HG03066 (cell line): ENCODE results near the gene RFTN2.
"Not testable (repeated sequence)": the region's sequence is repeated elsewhere in the genome, so short reads cannot be mapped to it uniquely, and the experiment has no call there.

Experiments
- ATAC-seq: cut with Tn5 transposase; IDR thresholded peaks from one replicate; pipeline ENCODE4 v1.9.1; 2021; ENCODE audit warnings: low read depth; ENCODE audit not compliant: unreplicated experiment

Gene RFTN2

DNA sequence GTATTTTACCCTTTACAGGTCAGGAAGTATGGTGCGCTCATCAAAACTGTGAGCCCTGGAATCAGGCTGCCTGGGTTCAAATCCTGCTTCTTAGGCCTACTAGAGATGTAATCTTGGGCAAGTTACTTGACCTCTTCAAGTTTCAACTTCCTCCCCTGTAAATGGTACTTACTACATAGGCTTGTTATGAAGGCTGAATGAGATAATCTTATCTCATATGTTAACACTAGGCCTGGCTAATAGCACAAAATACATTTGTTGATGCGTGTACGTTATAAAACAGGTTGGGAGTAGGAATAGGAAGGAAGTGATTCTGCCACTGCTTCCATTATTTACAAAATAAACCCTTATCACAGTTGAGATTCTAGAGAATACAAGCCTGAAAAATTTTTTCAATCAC, 1.7 kb upstream of the RFTN2 start:
- no peak for ATAC-seq

DNA sequence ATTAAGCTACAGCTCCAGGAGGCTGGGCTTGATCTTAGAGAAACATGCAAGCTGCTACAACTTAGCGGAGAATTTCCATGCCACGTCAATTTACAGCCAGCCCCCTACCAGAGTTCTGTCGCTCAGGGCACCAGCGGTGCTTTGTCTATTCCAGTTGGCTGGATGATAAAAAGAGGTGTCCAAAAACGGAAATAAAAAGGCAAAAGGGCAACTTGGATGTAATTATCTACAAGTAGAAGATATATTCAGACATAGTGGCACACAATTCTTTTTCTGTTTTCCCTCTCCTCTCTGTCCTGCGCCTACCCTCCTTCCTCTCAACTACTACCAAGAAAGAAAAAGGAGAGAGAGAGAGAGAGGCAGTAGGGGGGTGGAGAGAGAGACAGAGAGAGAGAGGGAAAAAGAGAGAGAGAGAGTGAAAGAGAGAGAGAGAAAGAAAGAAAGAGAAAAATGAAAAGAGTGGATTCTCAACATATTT, 363 bp upstream of the RFTN2 start:
- no peak for ATAC-seq

GRCh38 chr2:197674591-197674990, 796 bp downstream of the RFTN2 start:
- ATAC-seq, result no peak

GRCh38 chr2:197674060-197674459, 1.3 kb downstream of the RFTN2 start:
- no peak for ATAC-seq

DNA sequence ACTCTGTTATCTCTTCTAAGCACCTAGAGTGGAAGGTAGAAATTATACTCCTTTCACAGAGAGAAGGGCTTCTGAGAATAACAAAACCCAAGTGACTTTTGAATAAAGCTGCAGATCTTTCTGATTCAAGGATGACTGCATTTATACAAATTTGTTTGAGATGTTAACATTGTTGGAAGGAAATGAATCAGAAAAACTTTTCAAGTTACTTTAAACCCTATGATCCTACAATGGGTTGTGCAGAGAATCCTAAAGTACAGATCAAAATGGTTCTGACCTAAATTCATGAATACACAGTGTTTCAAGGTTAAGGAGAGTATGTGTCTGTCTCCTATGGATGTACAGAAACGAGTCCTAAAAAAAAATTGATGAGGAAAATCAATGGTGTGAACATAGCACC, 1.8 kb downstream of the RFTN2 start:
- ATAC-seq, result no peak

- no peak for ATAC-seq
Observed at GRCh38 chr2:197673106-197673505, 2.3 kb downstream of the RFTN2 start.

DNA sequence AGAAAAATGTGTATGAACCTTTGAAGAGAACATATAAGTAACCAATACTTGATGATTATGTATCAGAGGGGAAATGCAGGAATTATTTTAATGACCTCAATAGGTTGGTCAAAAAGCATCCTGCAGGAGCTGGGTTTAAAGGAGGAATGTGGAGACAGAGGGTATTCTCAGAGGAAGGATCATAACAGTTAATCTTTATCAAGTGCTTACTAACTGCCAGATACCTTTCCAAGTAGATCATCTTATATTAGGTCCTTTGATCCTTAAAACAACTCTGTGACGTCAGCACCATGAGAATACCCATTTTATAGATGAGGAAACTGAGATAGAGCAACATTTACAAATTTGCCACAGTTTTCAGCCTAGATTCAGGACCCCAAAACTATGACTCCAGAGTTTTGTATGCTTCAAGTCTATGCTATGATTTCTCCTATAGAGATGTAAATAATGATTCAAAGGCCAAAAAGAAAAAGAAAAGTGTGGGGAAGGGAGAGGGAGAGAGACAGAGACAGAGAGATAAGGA, 3.0 kb downstream of the RFTN2 start:
- no peak for ATAC-seq

- ATAC-seq, result no peak
Observed at GRCh38 chr2:197669077-197669476, 6.3 kb downstream of the RFTN2 start.

DNA sequence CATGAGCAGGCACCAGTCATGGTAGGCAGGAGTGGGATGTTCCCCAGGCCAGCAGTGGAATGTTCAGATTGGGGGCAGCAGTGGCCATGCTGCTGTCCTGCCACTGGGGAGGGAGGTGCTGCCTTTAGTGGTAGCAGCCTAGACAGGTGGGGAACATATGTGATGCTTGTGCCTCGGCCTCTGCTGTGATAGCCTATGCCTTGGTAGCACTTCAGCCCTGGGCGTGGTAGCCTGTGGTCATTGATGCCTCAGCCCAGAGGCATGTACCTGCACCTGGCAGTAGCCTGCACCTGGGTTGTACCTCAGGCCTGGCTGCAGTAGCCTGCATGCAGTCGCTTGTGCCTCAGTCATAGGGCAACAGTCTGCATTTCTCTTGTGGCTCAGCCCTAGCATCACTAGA, 7.1 kb downstream of the RFTN2 start:
- ATAC-seq, result no peak

DNA sequence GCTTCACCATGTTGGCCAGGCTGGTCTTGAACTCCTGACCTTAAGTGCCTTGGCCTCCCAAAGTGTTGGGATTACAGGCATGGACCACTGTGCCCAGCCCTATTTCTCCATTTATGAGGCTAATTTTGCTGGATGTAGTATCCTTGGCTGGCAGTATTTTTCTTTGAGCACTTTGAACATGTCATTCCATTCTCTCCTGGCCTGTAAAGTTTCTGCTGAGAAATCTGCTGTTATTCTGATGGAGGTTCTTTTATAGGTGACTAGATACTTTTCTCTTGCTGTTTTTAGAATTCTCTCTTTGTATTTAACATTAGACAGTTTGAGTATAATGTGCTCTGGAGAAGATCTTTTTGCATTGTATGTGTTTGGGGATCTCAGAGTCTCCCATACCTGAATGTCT, 9.1 kb downstream of the RFTN2 start:
- ATAC-seq, result no peak

GRCh38 chr2:197661626-197662025, 13.8 kb downstream of the RFTN2 start:
- no peak for ATAC-seq

DNA sequence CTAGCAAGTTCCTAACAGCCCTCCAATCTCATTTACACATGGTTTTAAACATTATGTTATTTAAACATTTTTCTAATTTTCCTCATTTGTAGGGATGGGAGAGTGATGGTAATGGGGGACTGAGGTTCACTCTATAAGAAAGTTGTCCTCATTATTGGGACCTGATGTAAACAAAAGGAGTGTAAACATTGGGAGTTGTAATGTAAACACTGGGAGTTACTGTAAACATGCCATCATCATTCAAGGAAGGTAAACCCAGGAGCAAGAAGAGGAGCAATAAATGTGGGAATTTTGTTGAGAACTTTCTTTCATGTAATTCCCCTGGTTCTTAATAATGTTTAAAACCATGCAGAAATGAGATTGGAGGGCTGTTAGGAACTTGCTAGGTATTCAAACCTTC, 17.8 kb downstream of the RFTN2 start:
- no peak for ATAC-seq

GRCh38 chr2:197647961-197648690, 27.3 kb downstream of the RFTN2 start:
- no peak for ATAC-seq

- no peak for ATAC-seq
Observed at GRCh38 chr2:197641666-197642065, 33.7 kb downstream of the RFTN2 start.

DNA sequence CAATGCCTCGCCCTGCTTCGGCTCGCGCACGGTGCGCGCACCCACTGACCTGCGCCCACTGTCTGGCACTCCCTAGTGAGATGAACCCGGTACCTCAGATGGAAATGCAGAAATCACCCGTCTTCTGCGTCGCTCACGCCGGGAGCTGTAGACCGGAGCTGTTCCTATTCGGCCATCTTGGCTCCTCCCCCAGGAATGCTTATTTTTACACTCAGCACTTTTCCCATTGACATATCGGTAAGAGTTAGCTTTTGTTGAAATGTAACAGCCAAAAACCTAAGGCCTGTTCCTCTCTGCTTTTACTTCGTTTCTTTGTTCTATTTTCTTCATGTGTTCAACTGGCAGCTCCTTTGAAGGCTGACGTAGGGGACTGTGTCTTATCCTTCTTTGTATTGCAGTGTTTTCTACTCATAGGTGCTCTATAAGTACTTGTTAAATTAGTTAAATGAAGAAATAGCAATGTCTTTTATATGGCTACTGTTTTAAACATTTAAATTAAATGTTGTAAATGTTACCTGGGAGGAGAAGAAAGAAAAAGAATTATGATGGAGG, 34.7 kb downstream of the RFTN2 start:
- not testable (repeated sequence) for ATAC-seq

GRCh38 chr2:197633109-197633657, 42.2 kb downstream of the RFTN2 start:
- ATAC-seq, result no peak

DNA sequence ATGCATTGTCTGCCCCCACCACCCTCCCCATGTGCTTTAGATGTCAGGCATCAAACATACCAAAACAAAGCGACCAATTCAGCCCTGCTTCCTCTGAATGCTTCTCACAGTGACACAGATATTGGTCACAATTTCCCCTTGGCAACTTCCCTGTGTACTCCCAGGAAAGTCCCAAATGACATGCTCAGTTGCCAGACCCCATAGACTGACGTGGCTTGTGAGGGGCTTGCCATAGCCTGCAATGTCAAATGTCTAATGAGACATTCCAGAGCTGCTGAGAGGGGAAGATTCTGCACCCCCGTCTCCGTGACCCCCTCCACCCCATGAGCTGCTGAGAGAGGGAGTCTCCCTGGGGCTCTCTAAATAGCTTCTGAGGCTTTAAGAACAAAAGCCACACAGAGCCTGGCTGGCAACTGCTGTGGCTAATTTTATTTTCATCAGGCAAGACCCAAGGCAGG, 47.3 kb downstream of the RFTN2 start:
- ATAC-seq, result no peak

- no peak for ATAC-seq
Observed at GRCh38 chr2:197626965-197627625, 48.3 kb downstream of the RFTN2 start.

DNA sequence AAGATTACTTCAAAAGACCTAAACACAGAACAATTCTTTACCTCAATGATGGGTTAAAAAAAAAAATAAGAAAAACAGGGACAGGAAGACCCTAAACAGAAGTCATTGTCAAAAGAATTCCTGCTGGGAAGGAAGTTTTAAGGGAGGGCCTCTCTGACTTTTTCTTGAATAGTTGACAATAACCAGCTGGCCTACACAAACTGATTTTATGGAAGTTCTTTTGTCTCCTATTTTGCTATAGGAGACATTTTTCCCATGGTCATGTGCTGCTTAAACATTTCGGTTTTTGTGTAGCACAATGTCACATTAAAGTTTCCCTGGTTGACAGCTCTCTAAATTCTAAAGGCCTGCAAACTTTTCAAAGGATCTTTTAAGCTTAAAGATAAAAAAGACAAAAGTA, 55.3 kb downstream of the RFTN2 start:
- ATAC-seq, result no peak

DNA sequence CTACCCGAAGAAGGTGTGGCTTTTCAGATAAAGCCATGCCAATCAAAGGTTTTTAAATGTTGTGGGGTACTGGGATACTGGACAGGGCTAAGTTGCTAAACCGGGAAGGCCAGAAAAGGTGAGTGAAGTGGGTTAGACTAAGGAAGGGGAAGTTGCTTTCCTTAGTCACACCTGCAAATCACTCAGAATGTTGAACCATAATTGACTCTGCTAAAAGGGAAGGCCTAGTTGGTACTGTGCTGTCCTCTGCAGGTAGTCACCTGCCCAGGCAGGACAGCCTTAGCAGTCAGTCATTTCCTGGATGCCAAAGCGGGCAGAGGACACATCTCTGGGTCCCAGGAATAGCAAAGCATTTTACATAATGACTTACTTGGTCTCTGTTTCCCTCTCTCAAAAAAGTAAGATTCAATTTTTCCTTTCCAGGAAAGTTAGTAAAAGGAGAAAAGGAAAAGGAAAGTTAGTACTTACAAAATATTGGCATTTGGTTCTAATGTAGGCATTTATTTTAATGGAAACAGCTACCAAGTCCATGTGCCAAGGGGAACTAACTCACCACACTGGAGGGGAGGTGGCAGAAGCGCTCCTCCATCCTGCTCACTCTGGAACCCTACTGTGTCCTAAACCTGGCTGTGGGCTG, 60.3 kb downstream of the RFTN2 start:
- no peak for ATAC-seq

DNA sequence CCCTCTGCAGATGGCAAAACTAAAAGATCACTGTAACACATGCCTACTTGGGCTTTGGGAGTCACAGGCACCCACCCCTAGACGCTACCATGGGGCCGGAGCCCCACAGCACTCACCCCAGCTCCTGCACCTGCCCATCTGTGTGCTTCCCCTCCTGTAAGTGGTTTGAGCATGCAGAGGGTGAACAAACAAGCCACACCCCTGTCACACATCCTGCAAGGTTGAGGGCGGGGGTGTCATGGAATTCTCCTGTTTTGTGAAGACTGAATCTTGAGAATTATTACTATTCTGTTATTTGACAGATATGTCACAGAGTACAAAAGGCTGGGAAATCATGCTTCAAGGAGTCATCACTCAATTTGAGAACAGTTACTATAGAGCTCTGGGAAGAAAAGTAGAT, 60.9 kb downstream of the RFTN2 start:
- no peak for ATAC-seq
